Left ventricle myocardium inferior (tissue), 1 donor: Measurements from ENCODE around the gene TGM2. TPM values are rescaled to one million over a fixed set of nuclear protein-coding genes. Genes with fewer than 3 reads are reported as not detected.

ENCODE experiments used
- DNase-seq: peaks from one replicate; pipeline ENCODE4 v3.0.0-alpha.2; 2020
- H3K27ac ChIP-seq: fragments of 200-600 bp; replicated peaks from 2 replicates; pipeline ENCODE4 v1.8.0; 2021
- H3K27me3 ChIP-seq: fragments of 200-600 bp; 2 replicates; pipeline ENCODE4 v1.8.0; 2021; ENCODE audit warnings: low read depth
- H3K36me3 ChIP-seq: fragments of 200-600 bp; 2 replicates; pipeline ENCODE4 v1.8.0; 2021
- H3K4me1 ChIP-seq: fragments of 200-600 bp; 2 replicates; pipeline ENCODE4 v1.8.0; 2021
- H3K4me3 ChIP-seq: fragments of 200-600 bp; 2 replicates; pipeline ENCODE4 v1.8.0; 2021; ENCODE audit warnings: mild to moderate bottlenecking, moderate library complexity
- H3K9me3 ChIP-seq: fragments of 200-600 bp; replicated peaks from 2 replicates; pipeline ENCODE4 v1.8.0; 2021
- CTCF ChIP-seq: fragments of 200-600 bp; IDR thresholded peaks from 2 replicates; pipeline ENCODE4 v1.8.0; 2021; ENCODE audit warnings: antibody characterized with exemption, mild to moderate bottlenecking, borderline replicate concordance
- intact Hi-C: fragments of 100-400 bp; cut with micrococcal nuclease; formaldehyde crosslinking; loops from one replicate; pipeline ENCODE4 v1.11.0; 2022
- total RNA-seq: library from RNA; stranded (reverse); fragmentation: NEBNext Ultra II Directional; extraction: Animal tissue kit (Norgen Biotek cat#: 25700); gene quantifications from one replicate; pipeline ENCODE4 v1.2.1, GENCODE V29; 2021
- donor health status: DM: no; HTN: yes; CAD: no; lungs with severe emphysema.

The TGM2 gene
- total RNA-seq, 1 donor from 2014 or later: 846 TPM

- Histone ChIP-seq H3K9me3 (no peaks in the 10 kb centered on the region), H3K4me3 (no peak overlapping the region), H3K27me3 (no peaks in the 10 kb centered on the region), H3K27ac (peak overlapping the region; percentile 21), H3K4me1 (peaks cover 24% of the 10 kb centered on the region), H3K36me3 (no peaks in the 10 kb centered on the region)
- no peak for DNase-seq
- TF ChIP-seq CTCF: no peak
- intact Hi-C loops: no loop called here
Observed at GRCh38 chr20:38098952-38099351, 66.1 kb downstream of the TGM2 start.

- no peaks in the 10 kb centered on the region for H3K9me3 ChIP-seq
- peaks cover 9% of the 10 kb centered on the region for H3K36me3 ChIP-seq
- intact Hi-C loops: no loop called here
- TF ChIP-seq CTCF: no peak
- H3K27ac ChIP-seq: peak overlapping the region; percentile 86
- no peak for DNase-seq
- H3K27me3 ChIP-seq: no peaks in the 10 kb centered on the region
- H3K4me3 ChIP-seq: no peak overlapping the region
- peaks cover 62% of the 10 kb centered on the region for H3K4me1 ChIP-seq
Observed at GRCh38 chr20:38095017-38095686, 69.9 kb downstream of the TGM2 start.

DNA sequence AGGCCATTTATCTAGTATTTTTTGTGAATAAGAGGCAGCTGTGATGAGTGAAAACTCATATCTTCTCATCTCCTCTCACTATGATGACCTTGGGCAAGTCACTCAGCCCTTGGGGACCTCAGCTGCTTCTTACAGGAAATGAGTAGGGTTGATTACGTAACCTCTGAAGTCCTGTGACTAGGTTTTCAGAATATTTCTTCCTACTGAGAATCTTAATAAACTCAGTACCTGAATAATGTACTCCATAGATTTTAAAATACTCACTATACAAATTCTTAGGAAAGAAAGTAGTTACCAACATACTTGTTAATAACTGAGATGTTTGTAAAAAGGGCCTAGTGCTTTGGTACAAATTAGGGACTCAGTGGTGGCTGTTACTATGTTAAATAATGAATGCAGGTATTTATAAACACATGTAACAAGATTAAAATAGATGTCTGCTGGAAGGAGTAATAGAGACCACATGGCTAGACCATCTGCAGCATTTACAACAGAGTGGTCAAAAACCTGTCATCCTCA is 70.6 kb downstream of the TGM2 start:
- peaks cover 70% of the 10 kb centered on the region for H3K4me1 ChIP-seq
- peak; percentile 53 for DNase-seq
- H3K4me3 ChIP-seq: no peak overlapping the region
- TF ChIP-seq CTCF: no peak
- no peaks in the 10 kb centered on the region for H3K9me3 ChIP-seq
- H3K36me3 ChIP-seq: peaks cover 16% of the 10 kb centered on the region
- intact Hi-C loops: no loop called here
- no peaks in the 10 kb centered on the region for H3K27me3 ChIP-seq
- peak overlapping the region; percentile 86 for H3K27ac ChIP-seq

GRCh38 chr20:38093641-38094077 is 71.4 kb downstream of the TGM2 start:
- no peak for TF ChIP-seq CTCF
- Histone ChIP-seq H3K4me1 (peaks cover 74% of the 10 kb centered on the region), H3K4me3 (no peak overlapping the region), H3K27me3 (no peaks in the 10 kb centered on the region), H3K36me3 (peaks cover 23% of the 10 kb centered on the region), H3K27ac (peak overlapping the region; percentile 86), H3K9me3 (no peaks in the 10 kb centered on the region)
- intact Hi-C loops: no loop called here
- DNase-seq: no peak

DNA sequence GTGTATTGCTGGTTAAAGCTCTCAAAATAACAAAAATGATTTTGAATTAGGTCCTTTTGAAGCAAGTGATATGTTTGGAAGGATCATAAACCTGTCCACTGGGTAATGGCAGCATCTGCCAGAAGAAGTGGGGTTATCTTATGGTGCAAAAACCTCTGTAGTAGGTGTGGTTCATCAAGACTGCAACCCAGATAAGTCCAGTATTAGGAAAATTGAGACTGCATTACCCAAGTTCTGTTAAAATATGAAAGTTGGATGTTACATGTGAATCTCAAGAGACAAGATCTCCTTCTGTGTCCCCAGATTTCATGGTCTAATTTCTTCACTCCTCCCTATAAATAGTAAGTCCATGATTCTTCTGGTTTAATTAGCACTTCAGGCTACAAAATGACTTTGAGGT is 72.2 kb downstream of the TGM2 start:
- peak overlapping the region; percentile 86 for H3K27ac ChIP-seq
- no peak for TF ChIP-seq CTCF

More for the DNA sequence above, 72.2 kb downstream of the TGM2 start:
- H3K36me3 ChIP-seq: peaks cover 30% of the 10 kb centered on the region
- no peak overlapping the region for H3K4me3 ChIP-seq
- intact Hi-C loops: no loop called here
- no peaks in the 10 kb centered on the region for H3K27me3 ChIP-seq
- no peaks in the 10 kb centered on the region for H3K9me3 ChIP-seq
- no peak for DNase-seq
- H3K4me1 ChIP-seq: peaks cover 79% of the 10 kb centered on the region
